GM12865 (cell line): Measurements from ENCODE around the gene NFATC2.

Source experiments
- DNase-seq: peaks from one replicate; pipeline ENCODE4 v3.0.0; 2010; ENCODE audit warnings: low read depth
- H3K4me3 ChIP-seq: 2 replicates; pipeline ENCODE4 v1.5.1; 2011; ENCODE audit warnings: mild to moderate bottlenecking, low read depth, low read length, control low read depth
- TF ChIP-seq, protein P1 (sequence below): IDR thresholded peaks from 2 replicates; pipeline ENCODE4 v1.5.1; 2011; ENCODE audit warnings: low read length, control low read depth, low read depth, inconsistent platforms; ENCODE audit not compliant: insufficient read depth; ENCODE audit errors: missing control alignments

The NFATC2 gene

DNA sequence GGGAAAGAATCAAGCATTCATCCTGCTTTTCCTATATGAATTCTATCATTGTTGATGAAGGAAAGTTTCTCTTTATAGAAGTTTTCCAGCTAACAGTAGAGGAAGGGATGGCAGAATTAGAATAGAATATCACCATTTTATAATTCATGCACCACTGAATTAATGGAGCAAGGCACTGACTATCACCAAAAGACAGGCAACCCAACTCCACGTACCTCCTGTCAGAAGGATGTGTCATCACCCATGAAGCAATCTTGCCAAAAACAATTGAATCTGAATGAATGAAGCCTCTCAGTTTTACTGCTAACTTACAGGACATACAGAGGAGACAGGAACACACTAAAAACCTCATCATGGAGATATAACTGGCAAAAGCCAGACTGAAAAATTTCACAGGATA is 122.4 kb downstream of the NFATC2 start:
- TF ChIP-seq, protein P1, sequence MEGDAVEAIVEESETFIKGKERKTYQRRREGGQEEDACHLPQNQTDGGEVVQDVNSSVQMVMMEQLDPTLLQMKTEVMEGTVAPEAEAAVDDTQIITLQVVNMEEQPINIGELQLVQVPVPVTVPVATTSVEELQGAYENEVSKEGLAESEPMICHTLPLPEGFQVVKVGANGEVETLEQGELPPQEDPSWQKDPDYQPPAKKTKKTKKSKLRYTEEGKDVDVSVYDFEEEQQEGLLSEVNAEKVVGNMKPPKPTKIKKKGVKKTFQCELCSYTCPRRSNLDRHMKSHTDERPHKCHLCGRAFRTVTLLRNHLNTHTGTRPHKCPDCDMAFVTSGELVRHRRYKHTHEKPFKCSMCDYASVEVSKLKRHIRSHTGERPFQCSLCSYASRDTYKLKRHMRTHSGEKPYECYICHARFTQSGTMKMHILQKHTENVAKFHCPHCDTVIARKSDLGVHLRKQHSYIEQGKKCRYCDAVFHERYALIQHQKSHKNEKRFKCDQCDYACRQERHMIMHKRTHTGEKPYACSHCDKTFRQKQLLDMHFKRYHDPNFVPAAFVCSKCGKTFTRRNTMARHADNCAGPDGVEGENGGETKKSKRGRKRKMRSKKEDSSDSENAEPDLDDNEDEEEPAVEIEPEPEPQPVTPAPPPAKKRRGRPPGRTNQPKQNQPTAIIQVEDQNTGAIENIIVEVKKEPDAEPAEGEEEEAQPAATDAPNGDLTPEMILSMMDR = no peak
- no peak overlapping the region for H3K4me3 ChIP-seq
- no peak for DNase-seq

DNA sequence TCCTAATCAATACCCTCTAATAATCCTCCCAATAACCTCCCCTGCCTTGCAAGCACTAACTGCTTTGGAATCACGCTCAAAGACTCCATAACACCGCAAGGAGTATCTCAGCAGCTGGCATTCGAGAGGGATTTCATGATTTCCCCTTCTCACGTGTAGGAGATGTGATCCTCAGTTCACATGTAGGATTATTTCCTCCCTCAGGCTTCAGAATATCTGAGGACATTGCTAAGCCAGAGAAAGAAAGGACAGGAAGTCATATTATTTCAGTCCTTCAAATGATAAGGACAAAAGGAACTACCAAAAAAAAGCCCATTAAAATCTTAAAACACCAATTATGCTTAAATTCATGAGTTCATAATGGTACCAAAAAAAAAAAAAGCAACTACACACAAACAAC is 122.9 kb downstream of the NFATC2 start:
- no peak for DNase-seq
- no peak overlapping the region for H3K4me3 ChIP-seq
- TF ChIP-seq, protein P1 = no peak

DNA sequence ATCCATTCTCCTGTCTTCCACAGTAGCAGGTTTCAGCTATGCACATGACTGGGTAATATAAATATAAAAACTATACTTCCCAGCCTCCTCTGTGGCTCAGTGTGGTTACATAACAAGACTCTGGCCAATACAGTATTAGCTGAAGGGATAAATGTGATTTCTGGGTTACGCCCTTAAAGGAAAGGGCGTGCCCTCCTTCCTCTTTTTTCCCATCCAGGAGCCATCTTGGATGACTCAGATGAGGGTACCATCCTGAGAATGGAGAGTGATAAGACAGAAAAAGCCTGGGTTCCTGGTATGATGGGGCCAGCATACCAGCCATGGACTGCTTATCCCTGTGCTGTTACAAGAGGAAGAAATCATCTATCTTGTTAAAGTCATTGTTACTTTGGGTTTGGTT is 123.3 kb downstream of the NFATC2 start:
- DNase-seq = no peak
- TF ChIP-seq, protein P1 = no peak
- H3K4me3 ChIP-seq = no peak overlapping the region

DNA sequence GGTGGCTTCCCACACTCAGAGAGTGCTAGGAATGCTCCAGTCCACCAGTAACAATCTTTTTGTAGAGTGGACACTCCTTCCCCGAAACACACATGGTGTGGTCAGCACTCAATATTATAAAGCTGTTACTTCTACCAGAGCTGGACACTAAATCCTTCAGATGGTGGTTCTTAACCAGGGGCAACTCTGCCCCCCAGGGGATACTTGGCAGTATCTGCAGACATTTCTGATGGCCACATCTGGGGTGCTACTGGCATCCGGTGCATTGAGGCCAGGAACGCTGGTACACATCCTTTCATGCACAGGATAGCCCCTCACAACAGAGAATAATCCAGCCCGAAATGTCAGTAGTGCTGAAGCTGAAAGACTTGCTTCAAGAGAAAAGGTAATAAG is 124.4 kb downstream of the NFATC2 start:
- TF ChIP-seq, protein P1 = no peak
- peak; percentile 20 for DNase-seq

DNA sequence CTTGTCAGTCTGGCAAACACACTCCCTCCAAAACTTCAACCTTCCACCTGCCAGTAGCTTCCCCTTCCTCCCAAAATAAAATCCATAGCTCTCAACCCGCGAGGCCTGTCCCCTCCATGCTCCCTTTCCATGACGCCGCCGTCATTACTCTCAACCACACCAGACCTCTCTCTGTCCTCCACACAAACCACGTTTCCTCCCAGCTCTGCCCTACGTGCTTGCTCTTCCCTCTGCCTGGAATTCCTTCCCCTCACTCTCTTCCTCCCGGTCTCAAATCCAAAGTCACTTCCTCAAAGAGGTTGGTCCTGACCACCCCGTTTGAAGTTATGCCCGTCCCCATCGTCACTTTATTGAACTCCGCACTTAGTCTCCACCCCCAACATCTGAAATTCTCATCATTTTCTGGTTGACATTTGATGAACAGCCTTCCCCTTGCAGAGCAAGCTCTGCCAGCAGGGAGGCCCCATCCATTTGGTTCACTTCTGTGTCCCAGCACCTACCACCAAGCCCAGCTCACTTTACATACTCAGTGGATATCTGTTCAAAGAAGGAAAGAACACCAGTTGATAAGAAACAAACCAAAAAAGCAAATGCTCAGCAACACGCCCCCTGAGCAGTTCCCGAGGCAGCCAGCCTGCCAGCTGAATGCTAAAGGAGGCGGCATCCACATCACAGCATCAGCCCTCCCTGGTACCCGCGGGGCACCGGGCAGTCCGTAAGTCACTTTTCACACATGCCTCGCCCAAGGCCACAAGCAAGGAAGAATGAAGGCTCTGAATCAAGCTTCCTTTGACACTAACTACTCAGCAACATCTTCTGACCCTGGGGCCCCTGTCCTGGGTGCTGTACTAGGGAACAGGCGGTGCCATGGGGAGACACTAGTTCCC is 125.0 kb downstream of the NFATC2 start:
- DNase-seq = no peak
- TF ChIP-seq, protein P1 = no peak

More for the DNA sequence above, 124.4 kb downstream of the NFATC2 start:
- no peak overlapping the region for H3K4me3 ChIP-seq

DNA sequence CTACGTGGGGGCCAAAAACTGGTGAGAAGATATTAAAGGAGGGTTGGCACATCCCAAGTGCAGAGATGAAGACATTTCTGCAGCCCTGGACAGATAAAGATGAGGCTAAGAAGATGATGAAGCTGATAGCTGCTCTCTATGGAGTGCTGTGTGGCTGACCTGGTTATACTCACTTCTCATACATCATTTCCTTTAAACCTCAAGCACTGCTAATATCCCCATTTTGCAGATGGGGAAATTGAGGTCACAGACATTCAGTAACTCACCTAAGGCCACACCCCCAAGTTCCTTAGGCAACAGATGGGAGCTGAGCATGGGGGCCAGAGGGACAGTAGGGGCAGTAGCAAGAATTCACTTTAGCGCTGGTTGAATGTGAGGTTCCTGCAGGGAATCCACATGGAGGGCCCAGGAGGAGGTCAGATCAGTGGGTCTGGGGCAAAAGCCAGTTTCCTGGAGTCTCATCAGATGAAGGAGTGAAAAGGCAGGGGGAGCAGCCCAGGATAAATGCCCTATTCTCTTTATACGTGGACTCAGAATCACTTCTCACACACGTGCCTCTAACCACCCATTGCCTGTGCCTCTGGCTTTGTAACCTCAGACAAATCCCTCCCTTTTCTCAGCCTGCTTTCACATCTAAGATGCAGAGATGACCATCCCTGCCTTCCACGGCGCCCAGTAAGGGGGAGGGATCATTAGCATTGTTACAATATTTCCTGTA is 125.8 kb downstream of the NFATC2 start:
- TF ChIP-seq, protein P1 = no peak
- no peak overlapping the region for H3K4me3 ChIP-seq
- no peak for DNase-seq

More for the DNA sequence above, 125.0 kb downstream of the NFATC2 start:
- no peak overlapping the region for H3K4me3 ChIP-seq

DNA sequence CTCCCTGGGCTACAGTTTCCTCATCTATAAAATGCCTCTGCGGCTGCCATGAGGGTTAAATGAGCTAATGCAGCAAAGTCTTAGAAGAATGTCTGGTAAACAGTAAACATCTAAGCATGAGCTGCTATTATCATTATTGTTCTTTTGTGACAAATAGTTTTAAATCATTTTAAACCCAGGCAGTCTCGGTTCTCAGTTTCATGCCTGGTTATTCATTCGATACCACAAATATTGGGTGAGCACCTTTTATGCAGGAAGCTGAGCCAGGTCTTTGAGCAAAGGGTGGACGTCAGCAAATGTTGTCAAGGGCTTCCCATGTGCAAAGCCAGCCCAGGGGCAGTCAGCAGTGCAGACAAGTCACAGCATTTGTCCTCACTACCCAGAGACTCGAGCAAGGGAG is 128.7 kb downstream of the NFATC2 start:
- TF ChIP-seq, protein P1 = no peak
- DNase-seq = peak; percentile 79
- H3K4me3 ChIP-seq = no peak overlapping the region
